ENCODE results near the gene MYO7A. TPM values are rescaled to one million over a fixed set of nuclear protein-coding genes. Genes with fewer than 3 reads are reported as not detected.

The MYO7A gene
- total and polyA plus RNA-seq, 3 experiments from 2014 or later: 0.06 to 0.31 (median 0.20) TPM

DNA sequence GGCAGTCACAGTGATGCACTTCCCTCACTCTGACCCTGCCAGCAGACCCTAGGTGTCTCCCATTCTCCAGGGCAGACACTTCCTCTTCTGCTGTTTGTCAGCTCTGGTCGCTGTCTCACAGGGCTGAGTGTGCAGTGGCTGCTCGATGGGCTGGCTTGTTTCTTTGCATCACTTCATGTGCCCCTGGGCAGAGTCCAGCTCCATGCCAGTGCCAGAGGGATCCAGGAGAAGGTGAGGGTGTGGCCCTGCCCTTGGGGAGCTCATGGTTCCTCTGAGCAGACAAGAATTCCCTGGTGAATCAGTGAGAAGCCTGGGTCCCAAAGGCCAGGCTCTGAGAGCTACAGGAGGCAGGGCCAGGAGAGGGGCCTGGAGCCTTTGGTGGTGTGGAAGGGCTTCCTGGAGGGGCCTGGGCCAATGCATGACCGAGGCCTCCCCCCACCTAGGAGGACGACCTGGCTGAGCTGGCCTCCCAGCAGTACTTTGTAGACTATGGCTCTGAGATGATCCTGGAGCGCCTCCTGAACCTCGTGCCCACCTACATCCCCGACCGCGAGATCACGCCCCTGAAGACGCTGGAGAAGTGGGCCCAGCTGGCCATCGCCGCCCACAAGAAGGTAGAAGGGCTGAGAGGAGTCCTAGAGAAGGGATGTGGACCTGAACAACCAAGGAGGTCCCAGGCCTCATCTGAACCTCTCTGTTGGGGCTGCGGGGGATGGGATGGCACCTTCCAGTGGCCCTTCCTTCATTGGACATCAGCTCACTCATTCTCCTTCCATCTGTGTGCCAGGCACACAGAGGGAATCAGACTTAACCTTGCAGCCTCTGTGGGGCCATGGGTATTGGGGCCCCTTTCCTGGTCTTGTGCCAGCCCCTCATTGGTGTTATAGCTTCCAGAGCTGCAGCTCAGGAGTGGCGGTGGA is 66.1 kb downstream of the MYO7A start:
- Mint-ChIP-seq H3K4me3 (no peak overlapping the region), H3K27ac (peak overlapping the region in 1 of 8 donors; percentile 54), H3K9me3 (no peaks in the 10 kb centered on the region), H3K36me3 (no peaks in the 10 kb centered on the region), H3K4me1 (no peaks in the 10 kb centered on the region), H3K27me3 (no peaks in the 10 kb centered on the region)
- no peaks in the 10 kb centered on the region for H3K36me3 ChIP-seq (ENCODE audit: insufficient read depth, low read length)
- H3K27ac ChIP-seq (ENCODE audit: low read depth, low read length): no peak overlapping the region
- DNase-seq: peak in 1 of 5 donors; percentile 7
- H3K4me3 ChIP-seq (ENCODE audit: low read length): no peak overlapping the region
- H3K4me1 ChIP-seq (ENCODE audit: insufficient read depth, low read length): no peaks in the 10 kb centered on the region
- no peaks in the 10 kb centered on the region for H3K9me3 ChIP-seq (ENCODE audit: low read length)
- CTCF ChIA-PET: interaction anchor here (0.9 to 1.5 kb wide), 2 partner anchors 67 to 354 kb away, joined by 3 to 7 read pairs; partner anchors contain the start of gene MYO7A
- POLR2A ChIA-PET: no interaction called here
- no peaks in the 10 kb centered on the region for H3K27me3 ChIP-seq (ENCODE audit: insufficient read depth, low read length, poor library complexity, severe bottlenecking)

GRCh38 chr11:77195071-77195755 is 67.2 kb downstream of the MYO7A start:
- H3K27me3 ChIP-seq (ENCODE audit: insufficient read depth, low read length, poor library complexity, severe bottlenecking): no peaks in the 10 kb centered on the region
- H3K27ac Mint-ChIP-seq: no peak overlapping the region
- no peaks in the 10 kb centered on the region for H3K4me1 Mint-ChIP-seq
- no peaks in the 10 kb centered on the region for H3K9me3 ChIP-seq (ENCODE audit: low read length)
- H3K36me3 ChIP-seq (ENCODE audit: insufficient read depth, low read length): no peaks in the 10 kb centered on the region
- H3K4me1 ChIP-seq (ENCODE audit: insufficient read depth, low read length): no peaks in the 10 kb centered on the region
- ChIA-PET CTCF (interaction anchor here (1.1 to 1.5 kb wide), 2 partner anchors 68 kb away, joined by 3 to 7 read pairs; partner anchors contain the start of gene MYO7A), POLR2A (no interaction called here)
- no peak overlapping the region for H3K4me3 Mint-ChIP-seq
- peak in 1 of 5 donors; percentile 36 for DNase-seq
- H3K9me3 Mint-ChIP-seq: no peaks in the 10 kb centered on the region
- no peaks in the 10 kb centered on the region for H3K36me3 Mint-ChIP-seq
- no peak overlapping the region for H3K4me3 ChIP-seq (ENCODE audit: low read length)
- no peak overlapping the region for H3K27ac ChIP-seq (ENCODE audit: low read depth, low read length)
- H3K27me3 Mint-ChIP-seq: no peaks in the 10 kb centered on the region

DNA sequence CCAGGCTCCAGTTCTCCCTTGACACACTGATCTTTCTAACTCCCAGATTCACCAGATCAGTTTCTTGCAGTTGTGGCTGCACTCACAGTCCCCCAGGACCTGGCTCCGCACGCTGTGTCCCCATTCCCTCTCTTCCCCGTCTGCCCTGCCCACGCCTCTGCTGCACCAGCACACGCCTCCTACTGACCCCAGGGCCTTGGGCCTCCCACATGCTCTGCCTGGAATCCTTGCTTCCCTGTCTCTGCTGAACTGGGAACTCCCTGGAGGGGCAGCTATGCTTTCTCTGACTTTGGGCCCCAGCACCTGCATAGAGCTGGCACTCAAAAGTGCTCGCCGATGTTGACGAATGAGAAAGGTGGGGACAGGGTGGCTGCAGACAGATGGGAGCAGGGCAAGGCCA is 68.9 kb downstream of the MYO7A start:
- Mint-ChIP-seq H3K27ac (no peak overlapping the region), H3K4me3 (no peak overlapping the region), H3K27me3 (no peaks in the 10 kb centered on the region), H3K36me3 (no peaks in the 10 kb centered on the region), H3K9me3 (no peaks in the 10 kb centered on the region), H3K4me1 (no peaks in the 10 kb centered on the region)
- H3K4me1 ChIP-seq (ENCODE audit: insufficient read depth, low read length): no peaks in the 10 kb centered on the region
- H3K36me3 ChIP-seq (ENCODE audit: insufficient read depth, low read length): no peaks in the 10 kb centered on the region
- no peak overlapping the region for H3K4me3 ChIP-seq (ENCODE audit: low read length)
- ChIA-PET CTCF (interaction anchor here (1.6 kb wide), 1 partner anchor 9 kb away, joined by 5 read pairs; no protein-coding TSS in a partner anchor), POLR2A (no interaction called here)
- DNase-seq: peak in 1 of 5 donors; percentile 24
- H3K9me3 ChIP-seq (ENCODE audit: low read length): no peaks in the 10 kb centered on the region
- H3K27ac ChIP-seq (ENCODE audit: low read depth, low read length): no peak overlapping the region
- no peaks in the 10 kb centered on the region for H3K27me3 ChIP-seq (ENCODE audit: insufficient read depth, low read length, poor library complexity, severe bottlenecking)

DNA sequence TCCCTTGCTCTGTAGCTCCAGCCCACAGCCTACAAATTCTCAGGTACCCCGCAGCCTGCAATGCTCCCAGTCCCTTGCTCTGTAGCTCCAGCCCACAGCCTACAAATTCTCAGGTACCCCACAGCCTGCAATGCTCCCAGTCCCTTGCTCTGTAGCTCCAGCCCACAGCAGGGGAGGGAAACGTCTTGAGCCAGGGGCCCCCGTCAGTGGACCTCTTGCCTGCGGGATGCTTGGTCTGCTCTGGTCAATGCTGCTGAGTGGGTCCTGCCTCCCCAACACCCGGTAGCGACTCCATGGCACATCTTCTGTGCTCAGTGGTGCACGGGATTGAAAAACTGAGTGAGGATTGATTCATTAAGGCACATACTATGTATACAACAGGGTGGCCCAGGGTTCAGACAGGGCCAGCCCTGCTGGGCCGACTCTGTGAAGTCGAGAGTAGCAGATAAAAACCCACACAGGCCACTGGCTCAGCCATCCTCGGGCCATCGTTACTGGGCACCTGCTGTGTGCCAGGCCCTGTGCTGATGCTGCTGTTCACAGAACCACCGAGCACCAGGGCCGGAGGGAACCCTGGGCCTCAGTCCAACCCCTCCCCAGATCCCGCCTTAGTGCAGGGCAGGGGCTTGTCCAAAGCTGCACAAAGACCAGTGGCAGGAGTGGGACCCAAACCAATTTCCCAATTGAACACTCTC is 69.7 kb downstream of the MYO7A start:
- Histone ChIP-seq H3K4me1 (ENCODE audit: insufficient read depth, low read length) (no peaks in the 10 kb centered on the region), H3K27ac (ENCODE audit: low read depth, low read length) (no peak overlapping the region), H3K27me3 (ENCODE audit: insufficient read depth, low read length, poor library complexity, severe bottlenecking) (no peaks in the 10 kb centered on the region), H3K9me3 (ENCODE audit: low read length) (no peaks in the 10 kb centered on the region), H3K4me3 (ENCODE audit: low read length) (no peak overlapping the region), H3K36me3 (ENCODE audit: insufficient read depth, low read length) (no peaks in the 10 kb centered on the region)
- H3K4me1 Mint-ChIP-seq: no peaks in the 10 kb centered on the region
- H3K27ac Mint-ChIP-seq: peak overlapping the region in 1 of 8 donors; percentile 66
- peak in 1 of 5 donors; percentile 38 for DNase-seq
- ChIA-PET CTCF (interaction anchor here (1.6 kb wide), 1 partner anchor 10 kb away, joined by 5 read pairs; no protein-coding TSS in a partner anchor), POLR2A (no interaction called here)
- H3K9me3 Mint-ChIP-seq: no peaks in the 10 kb centered on the region
- H3K27me3 Mint-ChIP-seq: no peaks in the 10 kb centered on the region
- H3K36me3 Mint-ChIP-seq: no peaks in the 10 kb centered on the region
- no peak overlapping the region for H3K4me3 Mint-ChIP-seq

DNA sequence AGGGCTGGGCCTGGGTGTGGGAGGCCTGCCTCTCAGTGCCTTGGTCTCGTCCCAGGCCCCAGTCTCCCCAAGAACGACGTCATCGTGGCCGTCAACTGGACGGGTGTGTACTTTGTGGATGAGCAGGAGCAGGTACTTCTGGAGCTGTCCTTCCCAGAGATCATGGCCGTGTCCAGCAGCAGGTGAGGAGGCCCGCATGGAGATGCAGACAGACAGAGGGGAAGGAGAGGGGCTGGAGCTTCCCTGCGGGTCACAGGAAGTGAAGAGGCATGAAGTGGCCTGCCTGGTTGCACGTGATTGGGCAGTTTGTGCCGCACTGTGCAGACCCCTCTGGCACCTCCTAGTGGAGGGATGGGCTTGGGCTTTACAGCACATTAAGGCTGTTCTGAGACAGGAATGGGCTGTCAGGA is 70.4 kb downstream of the MYO7A start:
- H3K4me1 ChIP-seq (ENCODE audit: insufficient read depth, low read length): no peaks in the 10 kb centered on the region
- H3K27me3 ChIP-seq (ENCODE audit: insufficient read depth, low read length, poor library complexity, severe bottlenecking): no peaks in the 10 kb centered on the region
- no peak overlapping the region for H3K4me3 Mint-ChIP-seq
- no peaks in the 10 kb centered on the region for H3K9me3 ChIP-seq (ENCODE audit: low read length)
- H3K27ac Mint-ChIP-seq: no peak overlapping the region
- no peak overlapping the region for H3K27ac ChIP-seq (ENCODE audit: low read depth, low read length)
- ChIA-PET POLR2A (no interaction called here), CTCF (no interaction called here)
- H3K9me3 Mint-ChIP-seq: no peaks in the 10 kb centered on the region
- peak in 1 of 5 donors; percentile 32 for DNase-seq
- H3K36me3 ChIP-seq (ENCODE audit: insufficient read depth, low read length): no peaks in the 10 kb centered on the region
- H3K27me3 Mint-ChIP-seq: no peaks in the 10 kb centered on the region
- no peaks in the 10 kb centered on the region for H3K36me3 Mint-ChIP-seq
- H3K4me1 Mint-ChIP-seq: no peaks in the 10 kb centered on the region
- H3K4me3 ChIP-seq (ENCODE audit: low read length): no peak overlapping the region

- Histone ChIP-seq H3K27ac (ENCODE audit: low read depth, low read length) (no peak overlapping the region), H3K36me3 (ENCODE audit: insufficient read depth, low read length) (no peaks in the 10 kb centered on the region), H3K4me1 (ENCODE audit: insufficient read depth, low read length) (no peaks in the 10 kb centered on the region), H3K27me3 (ENCODE audit: insufficient read depth, low read length, poor library complexity, severe bottlenecking) (no peaks in the 10 kb centered on the region), H3K9me3 (ENCODE audit: low read length) (no peaks in the 10 kb centered on the region), H3K4me3 (ENCODE audit: low read length) (no peak overlapping the region)
- ChIA-PET CTCF (no interaction called here), POLR2A (no interaction called here)
- Mint-ChIP-seq H3K9me3 (no peaks in the 10 kb centered on the region), H3K36me3 (no peaks in the 10 kb centered on the region), H3K4me3 (no peak overlapping the region), H3K27ac (peak overlapping the region in 1 of 8 donors; percentile 54), H3K4me1 (no peaks in the 10 kb centered on the region), H3K27me3 (no peaks in the 10 kb centered on the region)
- peak in 1 of 5 donors; percentile 25 for DNase-seq
Observed at GRCh38 chr11:77199137-77199745, 71.2 kb downstream of the MYO7A start.

- no peak overlapping the region for H3K27ac Mint-ChIP-seq
- peak in 1 of 5 donors; percentile 27 for DNase-seq
- ChIA-PET CTCF (no interaction called here), POLR2A (no interaction called here)
- Histone ChIP-seq H3K4me3 (ENCODE audit: low read length) (no peak overlapping the region), H3K4me1 (ENCODE audit: insufficient read depth, low read length) (no peaks in the 10 kb centered on the region), H3K27me3 (ENCODE audit: insufficient read depth, low read length, poor library complexity, severe bottlenecking) (no peaks in the 10 kb centered on the region), H3K36me3 (ENCODE audit: insufficient read depth, low read length) (no peaks in the 10 kb centered on the region), H3K27ac (ENCODE audit: low read depth, low read length) (no peak overlapping the region), H3K9me3 (ENCODE audit: low read length) (no peaks in the 10 kb centered on the region)
- no peaks in the 10 kb centered on the region for H3K36me3 Mint-ChIP-seq
- no peaks in the 10 kb centered on the region for H3K4me1 Mint-ChIP-seq
- H3K27me3 Mint-ChIP-seq: no peaks in the 10 kb centered on the region
- H3K9me3 Mint-ChIP-seq: no peaks in the 10 kb centered on the region
- H3K4me3 Mint-ChIP-seq: no peak overlapping the region
Observed at GRCh38 chr11:77200351-77201268, 72.6 kb downstream of the MYO7A start.

Measured in CD8-positive, alpha-beta memory T cell (primary cell).